ES-I3 (cell line): ENCODE measurements around the gene SPTLC2.
A peak's percentile ranks its signal among the peaks of the same experiment; 100 is the strongest.

Experiments
- H3K36me3 ChIP-seq: 2 replicates; pipeline ENCODE4 v1.6.1; 2013; ENCODE audit warnings: mild to moderate bottlenecking, low read length, control low read depth, moderate library complexity; ENCODE audit not compliant: insufficient read depth
- H3K4me1 ChIP-seq: 2 replicates; pipeline ENCODE4 v1.6.1; 2013; ENCODE audit warnings: mild to moderate bottlenecking, control low read depth, low read length; ENCODE audit not compliant: insufficient read depth
- H3K9ac ChIP-seq: 2 replicates; pipeline ENCODE4 v1.6.1; 2013; ENCODE audit warnings: low read depth, mild to moderate bottlenecking, low read length, moderate library complexity
- H3K9me3 ChIP-seq: 2 replicates; pipeline ENCODE4 v1.6.1; 2013; ENCODE audit warnings: mild to moderate bottlenecking, low read length, moderate library complexity; ENCODE audit not compliant: control insufficient read depth, insufficient read depth

Gene SPTLC2

DNA sequence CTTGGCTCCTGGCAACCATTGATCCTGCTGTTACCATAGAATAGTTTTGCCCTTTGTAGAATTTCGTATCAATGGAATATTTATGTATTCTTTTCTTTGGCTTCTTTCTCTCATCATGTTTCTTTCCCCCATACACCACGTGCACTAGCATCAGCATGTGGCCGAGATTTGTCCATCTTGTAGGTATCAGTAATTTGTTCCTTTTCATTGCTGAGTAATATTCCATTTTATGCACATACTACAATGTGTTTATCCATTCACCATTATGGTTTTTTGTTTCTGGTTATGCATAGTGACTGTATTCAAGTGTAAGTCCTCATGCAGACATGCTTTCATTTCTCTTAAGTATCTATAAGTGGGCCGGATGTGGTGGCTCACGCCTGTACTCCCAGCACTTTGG, 113.3 kb downstream of the SPTLC2 start:
- Histone ChIP-seq H3K4me1 (no peaks in the 10 kb centered on the region), H3K9ac (no peak overlapping the region), H3K36me3 (no peaks in the 10 kb centered on the region; the same call in 1 of the 2 replicates), H3K9me3 (no peaks in the 10 kb centered on the region)

DNA sequence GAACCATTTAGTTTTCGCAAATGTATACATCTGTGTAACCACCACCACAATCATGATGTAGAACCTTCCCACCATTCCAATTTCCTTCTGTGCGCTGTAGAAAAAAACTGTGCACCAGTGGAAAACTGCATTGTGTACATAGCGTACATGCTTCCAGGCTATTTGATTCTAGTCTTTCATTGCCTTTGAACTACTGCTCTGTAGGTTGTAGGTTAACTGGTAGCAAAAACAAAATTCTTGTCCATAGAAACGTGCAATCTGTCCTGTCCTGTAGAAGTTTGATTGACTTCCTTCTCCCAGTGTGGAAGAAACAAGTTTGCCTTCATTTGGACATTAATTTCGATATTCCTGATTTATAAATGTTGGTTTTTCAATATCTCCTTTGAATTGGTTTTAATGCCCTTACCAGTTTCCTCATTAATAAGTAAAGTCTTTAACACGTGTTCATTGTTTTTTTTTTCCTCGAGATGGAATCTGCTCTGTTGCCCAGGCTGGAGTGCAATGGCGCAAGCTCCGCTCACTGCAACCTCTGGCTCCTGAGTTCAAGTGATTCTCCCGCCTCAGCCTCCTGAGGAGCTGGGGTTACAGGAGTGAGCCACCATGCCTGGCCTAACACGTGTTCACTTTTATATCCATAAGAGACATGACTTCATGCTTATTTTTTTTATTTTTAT, 114.2 kb downstream of the SPTLC2 start:
- Histone ChIP-seq H3K9ac (no peak overlapping the region), H3K9me3 (no peaks in the 10 kb centered on the region), H3K4me1 (no peaks in the 10 kb centered on the region), H3K36me3 (no peaks in the 10 kb centered on the region; the same call in 1 of the 2 replicates)

DNA sequence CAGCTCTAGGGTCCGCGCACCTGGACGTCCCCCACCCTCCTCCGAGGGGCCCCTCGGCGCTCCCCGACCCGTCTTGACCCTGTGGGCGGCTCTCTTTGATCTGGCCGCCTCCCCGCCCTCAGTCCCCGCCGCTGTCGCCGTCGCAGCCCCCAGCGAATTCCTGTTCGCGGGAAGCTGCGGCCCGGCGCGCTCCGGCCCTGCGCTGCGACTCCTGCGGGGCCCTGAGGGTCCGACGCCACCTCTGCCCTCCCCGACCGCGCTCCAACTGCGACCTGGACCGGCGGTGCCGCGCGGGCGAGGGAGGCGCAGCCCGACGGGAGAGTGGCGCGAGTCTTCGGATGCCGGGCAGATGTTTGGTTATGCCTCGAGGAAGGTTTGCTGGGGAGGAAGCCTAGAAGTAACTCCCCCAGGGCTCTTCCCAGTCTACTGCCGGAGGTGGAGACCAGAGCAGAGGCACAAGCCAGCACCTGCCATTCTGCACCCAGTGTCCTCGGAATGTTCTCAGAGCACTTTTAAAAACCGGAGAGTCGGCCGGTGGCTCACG, 117.4 kb downstream of the SPTLC2 start:
- Histone ChIP-seq H3K36me3 (no peaks in the 10 kb centered on the region; the same call in 1 of the 2 replicates), H3K4me1 (no peaks in the 10 kb centered on the region), H3K9ac (peak overlapping the region; percentile 74), H3K9me3 (no peaks in the 10 kb centered on the region)

DNA sequence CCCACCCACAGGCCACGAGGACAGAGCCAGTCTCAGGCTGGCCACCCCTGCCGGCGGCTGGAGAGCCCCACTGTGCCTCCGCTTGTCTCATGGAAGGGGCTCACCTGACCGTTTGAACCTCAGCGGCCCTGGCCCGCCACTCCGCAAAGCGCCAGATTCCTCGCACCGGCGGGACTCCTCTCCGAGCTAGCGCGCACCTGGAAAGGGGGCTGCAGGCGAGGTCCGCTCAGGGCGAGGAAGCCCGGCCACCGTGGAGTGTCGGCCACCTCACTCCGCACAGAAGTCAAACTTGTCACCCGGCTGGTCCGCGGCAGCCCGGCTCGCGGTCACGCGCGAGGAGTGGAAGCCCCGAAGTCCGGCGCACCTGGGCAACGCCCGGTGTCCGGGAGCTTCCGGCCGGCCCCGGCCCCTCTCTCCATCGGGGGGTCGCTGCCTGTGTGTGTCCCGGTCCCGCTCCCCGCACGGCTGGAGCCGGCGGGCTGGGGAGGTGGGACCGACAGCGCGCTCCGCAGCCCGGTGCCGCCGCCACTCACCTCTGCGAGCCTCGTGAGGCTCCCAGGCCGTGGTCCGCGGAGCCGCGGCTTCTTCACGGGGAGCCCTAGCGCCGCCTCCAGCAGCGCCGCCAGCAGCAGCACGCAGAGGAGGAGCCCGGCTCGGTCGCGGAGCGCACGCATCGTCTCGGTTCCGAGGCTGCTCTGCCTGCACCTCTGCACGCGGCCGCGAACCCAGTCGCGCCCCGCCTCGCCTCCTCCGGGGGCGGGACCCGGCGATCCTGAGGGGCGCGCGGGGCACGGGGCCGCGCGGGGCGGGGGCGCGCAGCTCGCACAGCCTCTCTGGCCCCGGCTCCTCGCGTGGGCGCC, 118.1 kb downstream of the SPTLC2 start, which contains the start of gene ISM2:
TSS of gene ISM2 (minus strand) at position 697 of the 860 bp plus-strand sequence. CDS start at position 674, 23 bp downstream.
- H3K4me1 ChIP-seq, result no peaks in the 10 kb centered on the region
- H3K9me3 ChIP-seq, result no peaks in the 10 kb centered on the region
- peak within 1 kb of the TSS; percentile 74 for H3K9ac ChIP-seq
- H3K36me3 ChIP-seq, result no peaks in the 10 kb centered on the region; the same call in 1 of the 2 replicates

DNA sequence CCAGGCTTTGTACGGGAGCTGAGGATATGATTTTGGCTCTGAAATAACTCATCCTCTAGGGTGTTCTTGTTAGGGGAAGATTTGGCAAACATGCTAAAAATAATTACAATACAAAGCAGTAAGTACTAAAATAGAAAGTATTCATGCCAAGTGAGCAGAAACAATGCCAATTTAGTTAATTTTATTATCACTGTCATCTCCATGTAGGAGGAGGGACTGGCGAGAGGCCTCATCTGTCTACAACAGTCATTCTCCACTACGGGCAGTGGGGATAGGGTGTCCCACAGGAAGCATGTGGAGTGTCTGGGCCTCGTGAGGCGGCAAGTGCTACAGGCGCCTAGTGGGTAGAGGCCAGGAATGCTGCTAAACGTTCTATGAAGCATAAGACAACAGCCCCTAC, 121.1 kb downstream of the SPTLC2 start:
- Histone ChIP-seq H3K36me3 (no peaks in the 10 kb centered on the region), H3K9ac (no peak overlapping the region), H3K9me3 (no peaks in the 10 kb centered on the region), H3K4me1 (no peaks in the 10 kb centered on the region)

DNA sequence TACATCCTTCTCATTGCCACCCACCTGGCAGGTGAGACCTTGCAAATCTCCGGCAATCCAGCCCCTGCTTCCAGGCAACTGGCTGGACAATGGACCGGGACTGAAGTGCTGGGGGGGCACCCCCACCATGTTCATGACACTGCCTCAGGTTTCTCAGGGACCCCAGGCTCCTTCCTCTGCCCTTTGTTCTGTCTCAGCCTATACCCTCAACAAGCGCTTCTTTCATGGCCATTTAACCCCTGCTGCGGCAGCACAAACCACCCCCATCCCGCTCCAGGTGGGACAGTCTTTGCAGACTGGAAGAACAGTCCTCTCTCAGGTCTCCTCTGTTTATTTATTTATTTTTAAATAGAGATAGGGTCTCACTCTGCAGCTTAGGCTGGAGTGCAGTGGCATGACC, 125.4 kb downstream of the SPTLC2 start:
- Histone ChIP-seq H3K9ac (no peak overlapping the region), H3K9me3 (no peaks in the 10 kb centered on the region), H3K36me3 (no peaks in the 10 kb centered on the region), H3K4me1 (no peaks in the 10 kb centered on the region)

DNA sequence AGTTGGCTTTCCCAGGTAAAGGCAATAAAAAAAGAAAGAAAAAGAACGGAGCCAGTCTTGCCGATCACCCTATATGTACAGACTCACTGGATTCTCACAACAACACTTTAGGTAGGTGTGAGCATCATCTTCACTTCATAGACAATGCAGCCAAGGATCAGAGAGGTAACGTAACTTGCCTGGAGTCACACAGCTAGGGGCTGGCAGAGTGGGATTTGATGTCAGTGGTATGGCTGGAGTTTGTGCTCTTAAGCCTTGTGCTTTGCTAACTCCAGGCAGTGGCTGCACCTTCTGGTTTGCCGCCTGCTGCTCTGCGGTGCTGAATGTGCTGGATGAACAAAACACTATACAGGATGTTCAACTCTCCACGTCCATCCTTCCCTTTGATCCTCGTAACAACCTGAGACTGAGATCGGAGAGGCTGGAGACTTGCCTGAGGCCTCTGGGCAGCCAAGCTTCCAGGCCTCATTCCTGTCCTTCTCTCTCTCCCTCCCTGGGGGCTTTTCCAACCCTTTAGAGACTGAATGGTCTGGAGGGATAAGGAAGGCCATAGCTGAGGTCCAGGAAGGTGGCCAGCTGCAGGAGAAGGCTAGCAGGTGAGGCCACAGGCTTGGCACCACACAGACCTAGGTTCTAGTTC, 126.0 kb downstream of the SPTLC2 start:
- Histone ChIP-seq H3K4me1 (no peaks in the 10 kb centered on the region), H3K36me3 (no peaks in the 10 kb centered on the region), H3K9me3 (no peaks in the 10 kb centered on the region), H3K9ac (no peak overlapping the region)

DNA sequence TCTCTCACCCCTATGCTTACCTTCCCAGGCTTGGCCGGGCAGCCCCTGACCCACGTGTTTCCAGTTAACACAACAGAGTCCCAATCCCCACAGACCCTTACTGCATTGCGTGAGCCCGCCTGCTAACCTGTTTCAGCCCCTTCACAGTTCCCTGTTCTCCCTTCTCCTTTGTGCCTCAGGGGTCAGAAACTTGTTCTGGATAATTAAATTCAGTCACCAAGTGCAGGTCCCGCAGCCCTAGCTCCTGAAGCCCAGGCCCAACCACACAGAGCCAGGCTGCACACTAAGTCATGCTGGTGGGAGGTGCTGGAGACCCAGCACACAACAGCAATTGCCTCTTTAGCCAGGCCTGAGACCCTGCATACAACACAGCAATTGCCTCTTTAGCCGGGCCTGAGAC, 127.4 kb downstream of the SPTLC2 start:
- Histone ChIP-seq H3K4me1 (no peaks in the 10 kb centered on the region), H3K36me3 (no peaks in the 10 kb centered on the region), H3K9me3 (no peaks in the 10 kb centered on the region), H3K9ac (no peak overlapping the region)

DNA sequence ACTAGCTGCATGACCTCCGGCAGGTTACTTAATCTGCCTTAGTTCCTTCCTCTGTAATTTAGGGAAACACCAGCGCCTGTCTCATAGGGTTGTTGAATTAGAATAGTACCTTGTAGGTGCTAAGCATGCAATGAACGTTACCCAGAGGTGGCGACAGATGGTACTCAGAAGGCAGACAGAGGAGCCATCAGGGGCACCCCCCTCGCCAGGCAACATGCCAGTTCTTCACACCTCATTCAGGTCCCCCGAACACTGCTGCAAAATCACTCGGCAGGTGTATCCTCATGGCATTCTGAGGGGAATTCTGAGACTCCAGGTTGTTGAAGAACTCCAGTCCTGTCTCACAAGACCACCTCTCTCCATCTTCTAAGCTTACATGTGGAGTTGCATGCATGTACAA, 127.9 kb downstream of the SPTLC2 start:
- no peaks in the 10 kb centered on the region for H3K36me3 ChIP-seq
- no peak overlapping the region for H3K9ac ChIP-seq
- H3K4me1 ChIP-seq, result no peaks in the 10 kb centered on the region
- H3K9me3 ChIP-seq, result no peaks in the 10 kb centered on the region

DNA sequence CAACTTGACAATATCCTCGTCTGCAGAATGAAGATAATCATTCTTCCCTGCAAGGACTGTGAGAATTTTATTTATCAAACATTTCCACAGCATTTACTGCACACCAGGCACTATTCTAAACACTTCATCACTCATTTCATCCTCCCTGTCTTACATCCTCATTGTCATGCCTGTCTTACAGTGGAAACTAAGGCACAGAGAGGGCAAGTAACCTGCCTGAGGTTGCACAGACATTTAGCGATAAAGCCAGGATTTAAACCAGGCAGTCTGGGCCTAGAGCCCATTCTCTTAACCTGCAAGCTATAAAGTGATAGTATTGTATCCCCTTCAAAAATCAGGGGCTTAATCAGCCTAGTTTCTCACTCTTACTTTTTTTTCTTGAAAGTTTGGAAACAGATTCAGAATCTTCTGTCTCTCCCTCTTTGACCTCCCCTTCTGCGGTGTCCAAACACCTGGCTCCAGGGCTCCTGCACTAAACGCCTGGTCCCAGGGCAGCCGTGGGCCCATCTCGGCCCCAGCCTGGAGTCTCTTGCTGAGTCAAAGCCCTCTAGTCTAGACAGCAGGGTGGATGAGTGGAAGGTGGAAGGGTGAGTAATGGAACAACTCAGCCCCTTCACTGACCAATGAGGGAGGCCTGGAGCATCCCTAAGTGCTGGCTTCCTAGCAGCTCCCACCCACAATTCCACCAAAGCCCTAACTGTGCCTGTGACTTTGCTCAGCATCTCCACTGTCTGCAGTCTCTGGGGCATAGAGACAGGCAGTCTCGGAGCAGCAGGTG, 130.3 kb downstream of the SPTLC2 start:
- H3K4me1 ChIP-seq, result no peaks in the 10 kb centered on the region
- H3K9ac ChIP-seq, result no peak overlapping the region
- no peaks in the 10 kb centered on the region for H3K9me3 ChIP-seq
- no peaks in the 10 kb centered on the region for H3K36me3 ChIP-seq

DNA sequence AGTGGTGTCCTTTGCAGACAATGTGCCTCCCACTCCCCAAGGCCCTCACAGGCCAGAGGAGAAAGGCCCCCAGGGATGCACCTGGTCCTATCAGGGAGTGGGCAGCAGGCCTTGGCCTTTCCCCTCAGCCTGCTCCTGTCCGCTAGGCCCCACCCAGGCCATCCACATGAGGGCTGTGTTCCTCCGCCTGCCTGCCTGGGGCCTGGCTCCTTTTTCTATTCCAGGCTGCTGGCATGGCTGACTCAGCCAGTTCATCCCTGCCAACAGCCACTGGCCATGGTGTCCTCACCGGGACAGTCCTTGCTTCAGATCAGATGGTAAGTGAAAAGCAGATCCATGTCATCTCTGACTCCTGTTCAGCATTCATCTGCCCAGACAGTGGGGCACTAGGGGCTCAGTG, 131.2 kb downstream of the SPTLC2 start:
- Histone ChIP-seq H3K9me3 (no peaks in the 10 kb centered on the region), H3K9ac (no peak overlapping the region), H3K4me1 (no peaks in the 10 kb centered on the region), H3K36me3 (no peaks in the 10 kb centered on the region)

DNA sequence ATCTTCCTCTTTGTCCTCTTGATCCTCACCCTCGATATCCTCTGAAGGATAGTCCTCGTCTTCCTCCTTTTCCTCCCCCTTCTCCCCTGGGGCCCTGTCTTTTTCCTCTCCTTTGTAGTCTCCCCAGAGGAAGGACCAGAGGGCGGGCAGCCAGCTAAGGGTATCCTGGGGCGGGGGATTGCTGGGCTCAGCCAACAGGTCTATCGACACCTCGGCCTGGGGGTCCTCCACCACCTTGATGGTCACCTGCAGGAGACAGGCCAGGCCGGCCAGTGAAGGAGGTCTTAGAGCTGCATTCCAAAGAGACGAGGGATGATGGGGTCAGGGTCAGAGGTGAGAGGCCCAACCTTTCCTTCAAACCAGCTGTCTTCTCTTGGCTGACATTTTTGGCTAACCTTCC, 134.0 kb downstream of the SPTLC2 start:
- Histone ChIP-seq H3K36me3 (no peaks in the 10 kb centered on the region), H3K9ac (no peak overlapping the region), H3K9me3 (no peaks in the 10 kb centered on the region), H3K4me1 (no peaks in the 10 kb centered on the region)

DNA sequence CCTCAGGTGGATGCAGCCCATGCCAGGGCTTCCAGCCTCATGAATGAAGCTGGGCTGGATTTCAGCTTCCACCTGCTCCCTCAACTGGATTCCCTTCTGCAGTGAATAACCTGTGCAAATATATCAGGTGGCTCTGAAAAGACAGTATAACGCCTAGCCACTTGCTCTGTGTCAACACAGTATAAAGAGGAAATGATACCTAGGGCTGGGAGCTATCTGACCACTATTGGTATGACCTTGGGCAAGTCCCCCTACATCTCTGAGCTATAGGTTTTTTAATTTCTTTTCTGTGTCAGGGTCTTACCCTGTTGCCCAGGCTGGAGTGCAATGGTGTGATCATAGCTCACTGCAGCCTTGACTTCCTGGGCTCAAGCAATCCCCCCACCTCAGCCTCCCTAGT, 137.6 kb downstream of the SPTLC2 start:
- Histone ChIP-seq H3K4me1 (no peaks in the 10 kb centered on the region), H3K36me3 (no peaks in the 10 kb centered on the region), H3K9ac (no peak overlapping the region), H3K9me3 (no peaks in the 10 kb centered on the region)

DNA sequence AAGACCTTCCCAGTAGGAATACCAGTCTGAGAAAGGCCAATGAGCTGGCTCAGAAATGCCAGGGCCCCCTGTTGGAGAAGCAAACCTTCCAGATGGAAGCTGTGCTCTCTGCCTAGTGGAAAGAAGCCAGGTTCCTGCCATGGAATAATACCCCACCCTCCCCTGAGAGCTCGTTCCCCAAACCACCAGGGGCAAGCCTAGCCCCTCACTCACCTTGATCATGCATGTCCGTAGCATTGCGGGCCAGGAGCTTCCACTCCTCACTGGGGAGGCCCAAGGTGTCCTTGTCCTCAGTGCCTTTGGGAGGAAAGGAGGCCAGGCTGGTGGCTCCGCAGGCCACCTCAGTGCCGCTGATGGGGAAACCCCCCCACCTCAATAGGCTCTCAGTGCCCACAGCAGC, 138.4 kb downstream of the SPTLC2 start:
- H3K9ac ChIP-seq, result no peak overlapping the region
- H3K4me1 ChIP-seq, result no peaks in the 10 kb centered on the region
- H3K9me3 ChIP-seq, result no peaks in the 10 kb centered on the region
- H3K36me3 ChIP-seq, result no peaks in the 10 kb centered on the region
